Measurements from ENCODE around the gene MPHOSPH9. TPM values are rescaled to one million over a fixed set of nuclear protein-coding genes. Genes with fewer than 3 reads are reported as not detected.
"Not testable (repeated sequence)": the region's sequence is repeated elsewhere in the genome, so short reads cannot be mapped to it uniquely, and the experiment has no call there.

The MPHOSPH9 gene
- total and polyA plus RNA-seq, 4 donors, result 20.5 to 79.2 (median 43.9) TPM

DNA sequence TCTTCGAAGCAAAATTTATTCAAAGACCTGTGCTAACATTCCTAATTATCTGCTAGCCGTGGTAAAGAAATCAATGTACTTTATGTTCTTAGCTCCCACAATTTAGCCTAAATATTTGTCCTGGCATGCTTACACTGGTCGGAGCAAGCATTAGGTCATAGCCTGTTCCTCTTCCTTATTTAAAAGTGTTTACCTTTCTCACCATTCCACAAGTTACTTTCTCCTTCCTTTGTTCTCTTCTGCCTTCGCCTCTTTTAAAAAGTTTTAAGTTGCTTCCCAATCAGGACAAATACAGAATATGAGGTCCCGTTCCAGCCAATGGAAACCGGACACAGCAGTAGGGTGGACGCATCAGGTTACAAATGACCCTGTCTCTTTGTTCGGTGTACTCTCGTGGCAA, 27.1 kb upstream of the MPHOSPH9 start:
- WGBS (ENCODE audit: insufficient coverage), result 75% methylated on average over 9 of the region's 9 CpGs
- Histone ChIP-seq H3K27me3 (ENCODE audit: control insufficient read depth, insufficient read depth, low read length) (no peaks in the 10 kb centered on the region), H3K4me1 (ENCODE audit: control insufficient read depth, insufficient read depth, low read length) (peaks cover 9% of the 10 kb centered on the region), H3K36me3 (ENCODE audit: control insufficient read depth, insufficient read depth, low read length) (peaks cover 70% of the 10 kb centered on the region), H3K4me3 (ENCODE audit: low read depth, low read length) (no peak overlapping the region), H3K9me3 (ENCODE audit: control insufficient read depth, insufficient read depth, low read length) (no peaks in the 10 kb centered on the region), H3K27ac (ENCODE audit: low read depth, low read length) (no peak overlapping the region)
- no peak for DNase-seq (ENCODE audit: low read depth in 4 of 6, low spot score in 6 of 6)

DNA sequence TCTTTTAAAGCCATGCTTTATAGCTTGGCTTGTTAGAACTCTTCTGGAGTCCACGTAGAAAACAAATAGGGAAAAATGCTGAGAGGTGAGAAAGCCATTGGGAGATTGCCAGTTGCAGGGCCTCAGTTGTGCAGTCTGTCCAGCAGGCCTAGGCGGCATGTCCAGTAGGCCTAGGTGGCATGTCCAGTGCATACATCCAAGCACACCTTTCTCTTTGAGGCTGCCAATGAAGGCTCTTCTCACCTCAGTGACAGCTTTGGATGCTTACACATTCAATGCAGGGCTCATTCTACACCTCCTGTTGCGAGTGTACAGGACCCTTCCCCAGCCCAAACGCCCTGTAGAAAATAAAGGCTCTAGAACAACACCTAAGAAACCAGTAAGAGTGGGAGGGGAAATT, 25.7 kb upstream of the MPHOSPH9 start:
- Histone ChIP-seq H3K27ac (ENCODE audit: low read depth, low read length) (no peak overlapping the region), H3K4me3 (ENCODE audit: low read depth, low read length) (no peak overlapping the region), H3K4me1 (ENCODE audit: control insufficient read depth, insufficient read depth, low read length) (peaks cover 21% of the 10 kb centered on the region), H3K36me3 (ENCODE audit: control insufficient read depth, insufficient read depth, low read length) (peaks cover 71% of the 10 kb centered on the region), H3K9me3 (ENCODE audit: control insufficient read depth, insufficient read depth, low read length) (no peaks in the 10 kb centered on the region), H3K27me3 (ENCODE audit: control insufficient read depth, insufficient read depth, low read length) (no peaks in the 10 kb centered on the region)
- 90% methylated on average over 2 of the region's 4 CpGs for WGBS (ENCODE audit: insufficient coverage)
- DNase-seq (ENCODE audit: low read depth in 4 of 6, low spot score in 6 of 6), result no peak

DNA sequence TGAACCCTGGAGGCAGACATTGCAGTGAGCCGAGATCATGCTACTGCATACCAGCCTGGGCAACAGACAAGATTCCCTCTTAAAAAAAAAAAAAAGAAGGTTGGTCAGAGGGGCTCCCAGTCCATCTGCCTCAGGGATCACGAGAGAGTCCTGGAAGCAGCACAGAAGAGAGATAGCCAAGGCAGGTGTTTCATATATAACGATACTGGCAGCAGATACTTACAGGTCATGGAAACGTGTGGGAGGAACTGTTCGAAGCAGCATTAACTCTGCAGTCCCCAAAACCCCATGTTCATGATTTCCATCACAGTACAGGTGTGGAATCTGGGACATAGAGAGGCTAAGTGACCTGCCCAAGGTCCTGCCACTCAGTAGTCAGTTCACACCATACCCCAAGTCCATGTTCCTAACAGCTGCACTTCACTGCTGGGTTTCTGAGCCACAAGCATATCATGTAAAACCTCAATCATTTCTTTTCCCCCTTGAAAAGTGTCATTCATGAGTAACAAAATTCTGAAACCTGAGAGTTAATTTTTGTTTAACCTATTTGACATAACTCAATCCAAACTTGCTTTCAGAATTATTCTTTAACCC, 22.0 kb upstream of the MPHOSPH9 start:
- H3K4me1 ChIP-seq (ENCODE audit: control insufficient read depth, insufficient read depth, low read length), result peaks cover 42% of the 10 kb centered on the region
- H3K27me3 ChIP-seq (ENCODE audit: control insufficient read depth, insufficient read depth, low read length), result no peaks in the 10 kb centered on the region
- peaks cover 58% of the 10 kb centered on the region for H3K36me3 ChIP-seq (ENCODE audit: control insufficient read depth, insufficient read depth, low read length)
- H3K4me3 ChIP-seq (ENCODE audit: low read depth, low read length), result no peak overlapping the region
- DNase-seq (ENCODE audit: low read depth in 4 of 6, low spot score in 6 of 6), result no peak
- WGBS (ENCODE audit: insufficient coverage), result 54% methylated on average over 3 of the region's 5 CpGs
- peak overlapping the region; percentile 60 for H3K27ac ChIP-seq (ENCODE audit: low read depth, low read length)
- H3K9me3 ChIP-seq (ENCODE audit: control insufficient read depth, insufficient read depth, low read length), result no peaks in the 10 kb centered on the region

- Histone ChIP-seq H3K4me1 (ENCODE audit: control insufficient read depth, insufficient read depth, low read length) (peaks cover 42% of the 10 kb centered on the region), H3K27me3 (ENCODE audit: control insufficient read depth, insufficient read depth, low read length) (no peaks in the 10 kb centered on the region), H3K36me3 (ENCODE audit: control insufficient read depth, insufficient read depth, low read length) (peaks cover 61% of the 10 kb centered on the region), H3K27ac (ENCODE audit: low read depth, low read length) (peak overlapping the region; percentile 60), H3K4me3 (ENCODE audit: low read depth, low read length) (no peak overlapping the region), H3K9me3 (ENCODE audit: control insufficient read depth, insufficient read depth, low read length) (no peaks in the 10 kb centered on the region)
- 41% methylated on average over 24 of the region's 24 CpGs for whole genome bisulfite sequencing (ENCODE audit: insufficient coverage)
- DNase-seq (ENCODE audit: low read depth in 4 of 6, low spot score in 6 of 6), result peak in 2 of 6 donors; percentile 80 to 97
Measured at GRCh38 chr12:123253641-123254459, 20.9 kb upstream of the MPHOSPH9 start.

GRCh38 chr12:123252365-123252764, 19.4 kb upstream of the MPHOSPH9 start:
- not testable (repeated sequence) for H3K27ac ChIP-seq (ENCODE audit: low read depth, low read length); H3K4me3 ChIP-seq (ENCODE audit: low read depth, low read length); H3K9me3 ChIP-seq (ENCODE audit: control insufficient read depth, insufficient read depth, low read length); H3K27me3 ChIP-seq (ENCODE audit: control insufficient read depth, insufficient read depth, low read length)
- peaks cover 49% of the 10 kb centered on the region for H3K36me3 ChIP-seq (ENCODE audit: control insufficient read depth, insufficient read depth, low read length)
- peaks cover 42% of the 10 kb centered on the region for H3K4me1 ChIP-seq (ENCODE audit: control insufficient read depth, insufficient read depth, low read length)
- peak in 1 of 6 donors; percentile 69 for DNase-seq (ENCODE audit: low read depth in 4 of 6, low spot score in 6 of 6)
- no CpG with 5 or more reads among the region's 9 CpGs for WGBS (ENCODE audit: insufficient coverage)

GRCh38 chr12:123251403-123252076, 18.6 kb upstream of the MPHOSPH9 start:
- WGBS (ENCODE audit: insufficient coverage), result 92% methylated on average over 7 of the region's 8 CpGs
- no peak overlapping the region for H3K27ac ChIP-seq (ENCODE audit: low read depth, low read length)

DNA sequence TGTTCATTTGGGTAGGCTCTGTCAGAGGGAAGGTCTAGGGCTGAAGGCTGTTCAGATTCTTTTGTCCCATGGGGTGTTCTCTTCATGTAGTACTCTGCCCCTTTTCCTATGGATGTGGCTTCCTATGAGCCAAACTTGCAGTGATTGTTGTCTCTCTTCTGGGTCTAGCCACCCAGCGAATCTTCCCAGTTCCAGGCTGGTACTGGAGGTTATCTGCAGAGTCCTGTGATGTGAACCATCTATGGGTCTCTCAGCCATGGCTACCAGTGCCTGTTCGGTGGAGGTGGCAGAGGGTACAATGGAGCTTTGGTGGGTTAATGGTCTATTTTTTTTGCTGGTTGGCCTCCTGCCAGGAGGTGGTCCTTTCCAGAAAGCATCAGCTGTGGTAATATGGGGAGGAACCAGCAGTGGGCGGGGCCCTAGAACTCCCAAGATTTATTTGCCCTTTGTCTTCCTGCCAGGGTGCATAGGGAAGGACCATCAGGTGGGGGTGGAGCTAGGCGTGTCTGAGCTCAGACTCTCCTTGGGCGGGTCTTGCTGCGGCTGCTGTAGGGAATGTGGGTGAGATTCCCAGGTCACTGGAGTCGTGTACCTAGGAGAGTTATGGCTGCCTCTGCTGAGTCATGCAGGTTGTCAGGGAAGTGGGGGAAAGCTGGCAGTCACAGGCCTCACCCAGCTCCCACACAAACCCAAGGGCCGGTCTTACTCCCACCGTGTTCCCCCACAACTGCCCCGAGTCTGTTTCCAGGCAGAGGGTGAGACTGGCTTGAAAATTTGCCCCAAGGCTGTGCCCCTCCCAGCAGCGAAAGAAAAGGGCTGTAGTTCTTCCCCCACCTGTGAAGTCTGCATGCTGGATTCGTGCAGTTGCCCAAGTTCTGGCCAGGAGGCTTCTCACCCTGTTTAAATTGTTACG, 17.8 kb upstream of the MPHOSPH9 start:
- no peak for DNase-seq (ENCODE audit: low read depth in 4 of 6, low spot score in 6 of 6)
- Histone ChIP-seq H3K36me3 (ENCODE audit: control insufficient read depth, insufficient read depth, low read length) (peaks cover 37% of the 10 kb centered on the region), H3K4me3 (ENCODE audit: low read depth, low read length) (no peak overlapping the region), H3K27ac (ENCODE audit: low read depth, low read length) (no peak overlapping the region), H3K9me3 (ENCODE audit: control insufficient read depth, insufficient read depth, low read length) (no peaks in the 10 kb centered on the region), H3K4me1 (ENCODE audit: control insufficient read depth, insufficient read depth, low read length) (peaks cover 42% of the 10 kb centered on the region), H3K27me3 (ENCODE audit: control insufficient read depth, insufficient read depth, low read length) (no peaks in the 10 kb centered on the region)
- WGBS (ENCODE audit: insufficient coverage), result 66% methylated on average over 12 of the region's 13 CpGs

More at GRCh38 chr12:123251403-123252076, 18.6 kb upstream of the MPHOSPH9 start:
- peaks cover 43% of the 10 kb centered on the region for H3K36me3 ChIP-seq (ENCODE audit: control insufficient read depth, insufficient read depth, low read length)
- no peaks in the 10 kb centered on the region for H3K27me3 ChIP-seq (ENCODE audit: control insufficient read depth, insufficient read depth, low read length)
- peaks cover 42% of the 10 kb centered on the region for H3K4me1 ChIP-seq (ENCODE audit: control insufficient read depth, insufficient read depth, low read length)
- DNase-seq (ENCODE audit: low read depth in 4 of 6, low spot score in 6 of 6), result no peak
- H3K9me3 ChIP-seq (ENCODE audit: control insufficient read depth, insufficient read depth, low read length), result no peaks in the 10 kb centered on the region
- H3K4me3 ChIP-seq (ENCODE audit: low read depth, low read length), result no peak overlapping the region

- H3K4me3 ChIP-seq (ENCODE audit: low read depth, low read length); H3K27ac ChIP-seq (ENCODE audit: low read depth, low read length); H3K9me3 ChIP-seq (ENCODE audit: control insufficient read depth, insufficient read depth, low read length); DNase-seq (ENCODE audit: low read depth in 4 of 6, low spot score in 6 of 6); H3K27me3 ChIP-seq (ENCODE audit: control insufficient read depth, insufficient read depth, low read length): not testable (repeated sequence)
- WGBS (ENCODE audit: insufficient coverage), result 97% methylated on average over 21 of the region's 26 CpGs
- peaks cover 34% of the 10 kb centered on the region for H3K4me1 ChIP-seq (ENCODE audit: control insufficient read depth, insufficient read depth, low read length)
- peaks cover 27% of the 10 kb centered on the region for H3K36me3 ChIP-seq (ENCODE audit: control insufficient read depth, insufficient read depth, low read length)
Measured at GRCh38 chr12:123248996-123249741, 16.2 kb upstream of the MPHOSPH9 start.

Measured in spinal cord (tissue), 10 donors.